GM12878 (cell line): Measurements from ENCODE around the gene WDR64. TPM values are rescaled to one million over a fixed set of nuclear protein-coding genes. Genes with fewer than 3 reads are reported as not detected.

Experiments used
- ATF7 ChIP-seq: fragments of 450-650 bp; IDR thresholded peaks from 2 replicates; pipeline ENCODE4 v1.6.1; 2016; ENCODE audit warnings: low read depth, mild to moderate bottlenecking
- BCL11A ChIP-seq: IDR thresholded peaks from 2 replicates; pipeline ENCODE4 v1.6.1; 2011; ENCODE audit warnings: low read depth, low read length
- HSF1 ChIP-seq: fragments of 150-350 bp; IDR thresholded peaks from 2 replicates; pipeline ENCODE4 v1.6.1; 2014; ENCODE audit warnings: mild to moderate bottlenecking, low read depth, low read length
- NFXL1 ChIP-seq: fragments of 450-650 bp; IDR thresholded peaks from 2 replicates; pipeline ENCODE4 v1.6.1; 2017; ENCODE audit warnings: antibody characterized with exemption, mild to moderate bottlenecking, borderline replicate concordance
- PML ChIP-seq: IDR thresholded peaks from 2 replicates; pipeline ENCODE4 v1.6.1; 2012; ENCODE audit warnings: low read length, inconsistent platforms
- REST ChIP-seq: IDR thresholded peaks from 2 replicates; pipeline ENCODE4 v1.6.1; 2012; ENCODE audit warnings: mild to moderate bottlenecking, low read depth, low read length
- WRNIP1 ChIP-seq: IDR thresholded peaks from 2 replicates; pipeline ENCODE4 v1.6.1; 2011; ENCODE audit warnings: low read depth, low read length, improper control_type of control experiment, borderline replicate concordance
- ZBTB40 ChIP-seq: fragments of 450-650 bp; IDR thresholded peaks from 2 replicates; pipeline ENCODE4 v1.6.1; 2016; ENCODE audit warnings: mild to moderate bottlenecking, moderate library complexity, borderline replicate concordance
- ZNF592 ChIP-seq: fragments of 450-650 bp; IDR thresholded peaks from 2 replicates; pipeline ENCODE4 v1.6.1; 2017; ENCODE audit warnings: mild to moderate bottlenecking, moderate library complexity
- polyA plus RNA-seq, 11 experiments: library from polyadenylated mRNA; depleted of rRNA in 4 of 11; unstranded in 6 of 11; stranded (reverse) in 5 of 11; fragments of >200 nt; fragmentation: Nextera tagmentation in 4 of 11; fragmentation: Illumina TruSeq in 1 of 11; extraction: Ambion mirVana in 4 of 11; extraction: Trizol in 1 of 11; gene quantifications; 1 replicate in 1 of 11; 2 replicates in 10 of 11; pipeline versions ENCODE4 v1.2.1 to v1.2.3, GENCODE V29; 2011 to 2016; ENCODE audit warnings: inconsistent platforms in 2 of 11, missing spikeins in 2 of 11, low read depth in 1 of 11
- total RNA-seq, 4 experiments: library from RNA; depleted of rRNA in 3 of 4; stranded (reverse); fragments of >200 nt in 3 of 4; fragmentation: Illumina TruSeq in 1 of 4; extraction: Trizol in 1 of 4; gene quantifications; 2 replicates each; pipeline versions ENCODE4 v1.2.1 to v1.2.3, GENCODE V29; 2013 to 2021

The WDR64 gene
- total and polyA plus RNA-seq, 10 of the 15 experiments (the other 5 are each of a cell fraction or from before 2014, with no cell fraction given), result 0.01 TPM; not detected in 9

DNA sequence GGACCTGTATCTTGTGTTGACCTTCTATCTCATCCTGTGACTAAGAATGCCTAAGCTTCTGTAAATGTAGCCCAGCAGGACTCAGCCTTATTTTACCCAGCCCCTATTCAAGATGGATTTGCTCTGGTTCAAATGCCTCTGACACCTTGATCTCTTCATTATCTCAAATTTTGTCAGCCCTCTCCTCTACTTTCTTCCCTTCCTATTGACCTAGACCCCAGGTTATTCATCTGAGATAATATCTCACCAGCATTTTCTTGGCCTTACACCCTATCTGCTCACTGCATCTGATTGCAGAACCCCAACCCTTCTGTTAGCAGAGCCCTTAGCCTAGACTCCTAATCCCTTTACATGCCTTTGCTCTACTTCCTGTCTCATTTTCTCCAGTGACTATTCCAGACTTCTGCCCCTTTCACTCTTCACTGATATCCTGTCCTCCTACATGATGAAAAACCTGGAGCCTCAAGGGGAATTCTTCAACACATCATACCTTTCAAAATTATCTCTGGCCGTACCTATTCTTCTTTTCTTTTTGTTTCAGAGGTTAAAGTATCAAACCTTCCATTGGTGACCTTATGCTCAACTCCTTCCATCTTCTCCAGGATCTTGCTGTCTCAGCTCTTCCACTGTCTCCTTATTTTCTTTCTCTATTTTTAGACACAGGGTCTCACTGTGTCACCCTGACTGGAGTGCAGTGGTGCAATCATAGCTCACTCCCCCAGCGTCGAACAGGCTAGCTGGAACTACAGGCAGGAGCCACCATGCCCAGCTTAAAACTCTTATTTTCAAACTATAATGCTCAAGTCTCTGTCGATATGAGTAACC is 44.9 kb downstream of the WDR64 start (continued):
- TF ChIP-seq ZNF592, result no peak
- no peak for TF ChIP-seq ZBTB40
- TF ChIP-seq PML, result no peak
- no peak for TF ChIP-seq HSF1
- TF ChIP-seq REST, result no peak
- no peak for TF ChIP-seq WRNIP1
- no peak for TF ChIP-seq NFXL1
- TF ChIP-seq BCL11A, result no peak
- TF ChIP-seq ATF7, result no peak
